ENCODE results near the gene TJP1. TPM values are rescaled to one million over a fixed set of nuclear protein-coding genes. Genes with fewer than 3 reads are reported as not detected.

Gene TJP1
- total RNA-seq, result 10 to 100 TPM; 69.9 to 86.4 TPM
- long read RNA-seq, partial matches to known transcripts, result 18 of 22 reads
- long read RNA-seq, other reads (novel, unspliced or antisense), result 2 of 22 reads

DNA sequence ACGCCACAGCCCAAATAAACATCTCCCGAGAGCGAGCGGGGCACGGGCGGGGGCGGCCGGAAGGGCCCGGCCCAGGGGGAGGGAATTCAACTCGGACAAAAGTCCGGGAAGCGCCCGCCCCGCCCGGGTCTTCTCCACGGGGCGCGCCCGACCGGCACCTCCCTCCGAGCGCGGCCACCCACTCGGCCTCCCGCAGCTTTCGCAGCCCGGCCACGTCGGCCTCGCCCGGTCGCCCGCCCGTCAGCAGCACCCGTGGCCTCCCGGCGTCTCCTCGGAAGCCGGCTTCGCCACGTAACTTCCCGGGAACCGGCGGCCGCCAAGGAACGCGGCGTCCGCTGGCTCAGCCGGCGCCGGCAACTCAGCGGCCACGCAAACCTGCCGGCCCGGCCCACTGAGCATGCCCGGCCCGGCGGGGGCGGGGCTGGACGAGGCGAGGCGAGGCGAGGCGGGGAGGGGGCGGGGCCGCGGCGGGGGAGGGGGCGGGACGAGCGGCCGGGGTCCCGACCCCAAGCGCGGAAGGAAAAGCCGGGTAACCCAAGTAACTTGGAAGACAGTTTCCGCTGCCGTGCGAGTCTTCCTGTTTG is at the start of gene TJP1:
Gene TJP1, minus strand, starts transcription at position 369 of the 584 bp plus-strand sequence. CDS start 440 bp downstream, outside the sequence.
- DNase-seq (peak; percentile 68 to 82), ATAC-seq (peak; percentile 86)
- intact Hi-C loops (cut with DNase I, micrococcal nuclease), result no loop called here

DNA sequence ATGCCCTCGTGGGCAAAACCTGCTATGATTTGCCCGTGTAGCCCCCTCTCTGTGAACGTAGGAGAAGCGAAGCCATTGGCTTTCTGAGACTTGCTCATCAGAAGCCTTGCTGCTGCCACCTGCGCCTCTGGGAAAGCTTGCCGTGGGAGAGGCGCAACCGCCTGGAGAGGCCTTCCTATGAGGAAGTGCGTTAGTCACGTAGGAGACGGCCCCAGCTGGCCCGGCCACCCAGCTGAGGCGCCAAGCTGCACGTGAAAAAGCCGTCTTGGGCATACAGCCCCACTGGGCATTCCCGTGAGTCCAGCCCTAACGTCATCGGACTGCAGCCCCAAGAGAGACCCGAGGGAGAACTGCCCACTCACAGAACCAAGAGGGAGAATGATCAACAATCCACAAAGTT is 49.1 kb upstream of the TJP1 start:
- ATAC-seq, result no peak
- intact Hi-C loops (cut with DNase I, micrococcal nuclease), result no loop called here
- DNase-seq, result no peak

DNA sequence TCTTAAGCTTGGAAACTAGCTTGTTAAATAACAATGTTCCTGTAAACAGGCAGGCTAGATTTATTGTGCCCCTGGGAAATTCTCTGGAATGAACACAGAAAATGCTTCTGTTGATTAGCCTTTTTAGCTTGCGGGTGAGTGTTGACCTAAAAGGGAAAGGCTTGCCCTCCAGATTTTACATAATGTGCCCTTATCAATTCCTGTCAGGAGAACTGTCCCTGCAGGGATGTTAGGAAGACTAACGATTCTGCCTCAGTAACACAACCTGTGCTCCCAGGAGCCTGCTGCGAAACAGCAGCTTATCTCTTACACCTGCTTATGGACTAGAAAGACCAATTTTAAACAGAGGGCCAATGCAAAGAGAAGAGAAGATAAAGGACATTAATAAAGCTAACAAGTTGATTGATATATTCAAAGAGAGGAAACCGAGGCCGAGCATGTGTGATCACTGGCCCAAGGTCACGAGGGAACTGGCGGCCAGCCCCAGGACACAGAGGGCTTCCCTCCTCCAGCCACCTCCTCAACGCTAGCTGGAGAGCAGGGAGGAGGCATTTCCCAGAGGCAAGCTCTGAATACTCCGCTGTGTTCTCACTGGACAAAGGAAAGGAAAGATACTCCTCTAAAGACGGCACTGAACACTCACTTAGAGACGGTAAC is 48.4 kb upstream of the TJP1 start:
- intact Hi-C loops (cut with DNase I, micrococcal nuclease), result no loop called here
- DNase-seq, result no peak
- ATAC-seq, result no peak

DNA sequence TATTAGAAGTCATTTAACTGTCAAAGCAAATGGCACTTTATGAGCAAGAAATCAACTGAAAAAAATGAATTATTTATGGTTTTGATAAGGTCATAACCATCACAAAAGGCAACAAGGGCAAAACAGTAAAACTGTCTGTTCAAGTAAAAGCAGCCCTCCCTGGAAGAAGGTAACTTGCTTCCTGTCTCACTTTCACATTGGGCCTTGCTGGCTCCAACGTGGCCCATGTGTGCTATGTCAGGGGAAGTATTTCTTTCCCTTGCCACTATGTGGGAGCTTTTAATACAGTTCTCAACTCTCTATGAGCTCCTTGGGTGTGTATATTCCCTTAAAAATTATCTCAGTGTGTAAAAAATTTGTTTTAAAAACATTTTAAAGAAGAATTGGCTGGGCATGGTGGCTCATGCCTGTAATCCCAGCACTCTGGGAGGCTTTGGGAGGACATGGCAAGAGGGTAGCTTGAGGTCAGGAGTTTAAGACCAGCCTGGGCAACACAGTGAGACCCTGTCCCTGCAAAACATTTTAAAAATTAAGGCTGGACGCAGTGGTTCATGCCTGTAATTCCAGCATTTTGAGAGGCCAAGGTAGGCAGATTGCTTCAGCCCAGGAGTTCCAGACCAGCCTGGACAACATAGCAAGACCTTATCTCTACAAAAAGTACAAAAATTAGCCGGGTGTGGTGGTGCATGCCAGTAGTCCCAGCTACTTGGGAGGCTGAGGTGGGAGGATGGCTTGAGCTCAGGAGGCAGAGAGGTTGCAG is 45.2 kb upstream of the TJP1 start:
- DNase-seq (no peak), ATAC-seq (no peak)
- intact Hi-C loops (cut with DNase I, micrococcal nuclease), result no loop called here

DNA sequence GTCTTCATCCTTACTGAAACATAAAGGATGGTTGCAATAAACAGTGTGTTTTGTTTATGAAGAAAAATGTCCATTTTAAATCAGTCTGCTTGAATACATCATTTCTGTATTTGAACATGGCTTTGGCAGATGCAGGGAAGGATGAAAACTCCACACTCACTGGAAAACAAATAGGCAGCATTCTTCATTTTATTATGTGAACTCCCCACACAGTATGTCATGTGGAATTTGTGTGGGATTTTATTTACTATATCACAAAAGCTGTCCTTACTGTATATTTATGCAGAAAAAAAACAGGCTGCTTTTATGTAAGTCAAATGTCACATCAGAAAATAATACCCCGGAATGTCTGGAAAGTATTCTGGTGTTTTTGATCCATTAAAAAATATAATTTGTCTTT is 44.1 kb upstream of the TJP1 start:
- intact Hi-C loops (cut with DNase I, micrococcal nuclease), result no loop called here
- DNase-seq (no peak), ATAC-seq (no peak)

DNA sequence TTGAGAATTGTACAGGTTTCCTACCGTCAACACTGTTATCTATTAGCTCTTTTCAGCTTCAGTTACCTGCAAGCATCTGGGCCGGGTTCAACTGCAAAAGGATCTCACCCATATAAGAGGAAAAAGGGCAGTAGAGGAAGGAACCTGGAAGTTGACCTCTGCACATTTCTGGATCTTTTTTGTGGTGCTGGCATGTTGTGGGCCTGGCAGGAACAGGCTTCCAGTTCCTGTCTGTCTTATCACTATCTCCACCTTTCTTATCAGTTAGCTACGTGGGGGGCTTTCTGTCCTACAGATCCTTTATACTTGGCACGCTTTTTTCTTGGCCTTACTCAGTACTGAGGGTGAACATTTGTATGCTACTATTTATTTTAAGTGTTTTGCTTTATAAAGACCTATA is 42.2 kb upstream of the TJP1 start:
- ATAC-seq (no peak), DNase-seq (no peak)
- intact Hi-C loops (cut with DNase I, micrococcal nuclease), result no loop called here

DNA sequence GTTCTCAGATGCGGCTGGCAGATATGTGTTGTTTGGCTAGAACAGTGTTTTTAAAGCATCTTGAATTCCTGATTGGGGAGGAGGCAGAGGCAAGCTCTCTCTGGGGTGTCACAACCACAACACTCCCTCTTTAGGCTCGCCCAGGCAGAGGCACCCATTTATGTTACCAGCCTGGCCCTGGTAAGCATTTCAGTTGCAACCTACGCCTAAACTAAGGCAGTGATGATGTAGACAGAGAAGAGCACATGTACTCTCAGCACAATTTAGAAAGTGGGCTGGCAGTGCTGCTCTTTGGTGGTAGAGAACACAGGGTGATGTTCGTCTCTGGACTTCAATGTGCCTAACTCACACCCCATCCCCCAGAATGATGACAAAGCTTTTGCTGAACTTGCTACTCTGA is 41.2 kb upstream of the TJP1 start:
- intact Hi-C loops (cut with DNase I, micrococcal nuclease), result no loop called here

DNA sequence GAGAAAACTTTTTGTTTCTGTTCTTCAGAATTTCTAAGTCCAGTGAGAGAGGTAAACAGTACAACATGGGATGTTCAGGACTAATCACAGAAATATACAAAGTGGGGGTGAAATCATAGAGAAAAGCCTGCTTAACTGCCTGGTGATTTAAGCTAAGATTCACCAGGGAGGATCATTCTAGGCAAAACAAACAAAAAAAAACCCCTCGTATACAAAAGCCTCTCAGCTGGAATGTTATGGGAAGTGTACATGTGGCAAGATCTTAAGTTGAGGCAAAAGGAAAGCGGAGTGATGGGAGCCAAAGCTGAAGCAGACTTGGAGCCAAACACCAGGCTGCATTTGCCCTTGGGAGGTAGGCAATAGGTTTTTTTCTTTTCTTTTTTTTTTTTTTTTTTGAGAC is 40.0 kb upstream of the TJP1 start:
- intact Hi-C loops (cut with DNase I, micrococcal nuclease), result no loop called here
- ATAC-seq (no peak), DNase-seq (no peak)

More for the DNA sequence above, 41.2 kb upstream of the TJP1 start:
- no peak for ATAC-seq
- DNase-seq, result no peak

DNA sequence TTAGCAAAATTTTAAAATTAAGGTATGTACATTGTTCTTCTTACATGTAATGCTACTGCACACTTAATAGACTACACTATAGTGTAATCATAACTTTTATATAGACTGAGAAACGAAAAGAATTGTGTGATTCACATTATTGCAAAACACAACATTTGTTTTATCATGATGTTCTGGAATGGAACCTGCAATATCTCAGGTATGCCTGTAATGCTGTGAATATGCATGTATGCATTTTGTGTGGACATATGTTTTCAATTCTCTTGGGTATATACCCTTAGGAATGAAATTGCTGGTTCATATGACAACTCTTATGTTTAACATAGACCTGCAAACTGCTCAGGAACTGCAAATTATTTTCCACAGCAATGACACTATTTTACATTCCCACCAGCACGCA is 38.6 kb upstream of the TJP1 start:
- DNase-seq (no peak), ATAC-seq (no peak)
- intact Hi-C loops (cut with DNase I, micrococcal nuclease), result no loop called here

DNA sequence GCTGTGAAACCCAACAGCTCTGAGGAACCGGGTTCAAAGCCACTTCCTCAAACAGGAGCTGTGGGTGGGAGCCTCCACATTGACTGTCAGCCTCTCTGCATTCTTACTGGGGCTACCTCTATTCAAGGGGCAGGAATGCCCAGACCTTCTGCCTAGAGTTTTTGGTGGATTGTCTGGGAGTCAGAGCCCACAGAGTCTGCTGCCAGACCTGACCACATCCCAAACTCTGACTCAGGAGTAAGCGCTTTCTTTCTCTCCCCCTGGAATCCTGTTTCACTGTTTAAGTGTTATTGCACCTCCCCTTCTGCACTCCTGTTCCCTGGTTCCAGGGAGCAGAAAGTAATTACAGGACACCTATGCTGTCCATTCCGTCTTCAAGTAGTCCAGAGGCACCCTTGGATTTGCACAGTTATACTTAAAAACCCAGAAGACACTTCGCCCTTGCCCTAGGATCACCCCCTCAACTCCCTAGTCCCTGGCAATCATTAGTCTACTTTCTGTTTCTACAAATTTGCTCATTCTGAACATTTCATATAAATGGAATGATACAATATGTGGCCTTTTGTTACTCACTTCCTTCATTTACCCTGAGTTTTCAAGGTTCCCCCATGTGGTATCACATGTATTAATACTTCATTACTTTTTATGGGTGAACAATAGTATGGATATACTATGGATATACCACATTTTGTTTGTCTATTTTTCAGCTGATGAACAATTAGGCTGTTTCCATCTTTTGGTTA is 37.9 kb upstream of the TJP1 start:
- intact Hi-C loops (cut with DNase I, micrococcal nuclease), result no loop called here
- ATAC-seq (no peak), DNase-seq (no peak)

DNA sequence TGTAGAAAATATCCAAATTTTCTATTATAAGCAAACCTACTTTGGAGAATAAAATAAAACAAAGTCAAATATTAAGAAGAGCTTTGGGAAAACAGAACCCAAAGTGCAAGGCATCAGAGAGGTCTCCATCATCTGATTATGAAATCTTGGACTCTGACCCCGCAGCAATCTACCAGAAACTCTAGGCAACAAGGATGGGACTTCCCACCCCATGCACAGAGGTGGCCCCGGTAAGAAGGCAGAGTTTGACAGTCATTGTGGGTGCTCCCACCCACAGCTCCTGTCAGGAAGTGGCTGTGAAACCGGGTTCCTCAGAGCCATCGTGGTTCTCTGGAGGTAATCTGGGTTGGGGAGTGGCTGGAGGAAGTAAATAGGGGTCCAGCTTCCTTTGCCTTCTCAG is 37.0 kb upstream of the TJP1 start:
- no peak for ATAC-seq
- intact Hi-C loops (cut with DNase I, micrococcal nuclease), result no loop called here

DNA sequence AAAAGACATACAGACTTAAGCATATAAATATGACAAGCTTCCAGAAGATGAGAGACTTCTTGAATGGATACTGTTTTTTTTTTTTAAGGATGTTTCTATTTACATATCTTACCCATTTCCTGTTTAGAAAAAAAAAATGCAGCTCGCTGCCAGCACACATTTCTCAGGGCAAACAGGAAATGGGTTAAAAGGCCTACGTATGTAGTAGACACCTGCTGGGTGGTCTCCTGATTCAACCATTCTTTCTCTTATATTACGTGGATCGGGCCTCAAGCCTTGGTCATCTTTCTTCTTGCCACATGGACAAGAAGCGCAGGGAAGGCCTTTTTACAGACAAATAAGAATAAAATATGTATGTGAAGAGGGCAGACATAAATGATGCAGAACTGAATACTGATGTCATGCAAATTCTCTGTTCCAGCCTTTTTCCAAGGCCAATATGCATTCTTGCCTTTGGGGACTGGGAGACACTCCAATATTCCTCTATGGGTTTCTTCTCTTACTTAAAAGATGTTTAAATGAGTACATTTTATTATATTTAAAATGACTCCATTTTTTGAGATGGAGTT is 35.0 kb upstream of the TJP1 start:
- ATAC-seq (no peak), DNase-seq (no peak)
- intact Hi-C loops (cut with DNase I, micrococcal nuclease), result no loop called here

More for the DNA sequence above, 37.0 kb upstream of the TJP1 start:
- no peak for DNase-seq

DNA sequence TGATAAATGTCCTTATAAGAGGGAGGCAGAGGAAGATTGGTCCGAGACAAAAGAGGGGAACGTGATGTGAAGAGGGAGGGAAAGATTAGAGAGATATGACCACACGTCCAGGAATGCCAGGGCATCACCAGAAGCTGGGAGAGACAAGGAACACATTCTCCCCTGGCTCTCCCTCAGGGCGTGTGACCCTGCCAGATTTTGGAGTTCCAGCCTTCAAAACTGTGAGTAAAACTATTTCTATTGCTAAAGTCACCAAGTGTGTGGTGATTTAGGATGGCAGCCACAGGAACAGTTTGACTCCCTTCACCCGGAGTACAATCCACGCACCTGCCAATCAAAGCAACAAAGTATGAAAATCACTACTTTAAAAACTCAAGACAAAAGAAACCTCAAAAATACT is 32.1 kb upstream of the TJP1 start:
- ATAC-seq (no peak), DNase-seq (no peak)
- intact Hi-C loops (cut with DNase I, micrococcal nuclease), result no loop called here

DNA sequence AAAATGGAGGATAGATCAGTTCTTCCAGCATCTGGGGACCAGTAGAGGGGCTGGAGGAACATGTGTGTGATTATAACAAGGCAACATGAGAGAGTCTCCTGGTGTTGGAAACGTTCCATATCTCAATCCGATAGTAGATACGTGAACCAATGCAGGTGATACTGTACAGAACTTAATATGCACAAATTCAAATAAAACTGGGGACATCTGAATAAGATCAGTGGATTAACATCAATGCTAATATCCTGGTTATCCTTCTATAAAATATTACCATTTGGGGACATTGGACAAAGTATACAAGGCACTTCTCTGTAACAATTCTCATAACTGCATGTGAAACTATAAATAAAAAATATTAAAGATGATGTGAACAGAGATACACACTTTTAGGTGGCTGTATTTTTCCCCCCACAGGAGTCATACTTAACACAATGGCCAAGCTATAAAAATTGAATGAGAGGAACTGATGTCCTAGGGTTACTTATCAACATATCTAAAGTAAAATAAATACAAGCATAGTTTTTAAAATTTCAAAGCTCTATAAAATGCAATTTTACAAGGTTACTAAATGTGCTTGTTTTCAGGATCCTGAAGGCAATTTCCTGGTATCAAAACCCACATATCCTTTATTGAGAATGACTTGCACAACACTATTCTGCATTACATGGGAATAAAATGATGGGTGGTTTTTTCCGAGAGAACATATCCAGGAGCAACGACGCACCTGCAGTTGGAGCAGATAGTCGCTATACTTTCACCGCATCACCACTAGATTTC is 31.1 kb upstream of the TJP1 start:
- no peak for DNase-seq
- no peak for ATAC-seq
- intact Hi-C loops (cut with DNase I, micrococcal nuclease), result no loop called here

DNA sequence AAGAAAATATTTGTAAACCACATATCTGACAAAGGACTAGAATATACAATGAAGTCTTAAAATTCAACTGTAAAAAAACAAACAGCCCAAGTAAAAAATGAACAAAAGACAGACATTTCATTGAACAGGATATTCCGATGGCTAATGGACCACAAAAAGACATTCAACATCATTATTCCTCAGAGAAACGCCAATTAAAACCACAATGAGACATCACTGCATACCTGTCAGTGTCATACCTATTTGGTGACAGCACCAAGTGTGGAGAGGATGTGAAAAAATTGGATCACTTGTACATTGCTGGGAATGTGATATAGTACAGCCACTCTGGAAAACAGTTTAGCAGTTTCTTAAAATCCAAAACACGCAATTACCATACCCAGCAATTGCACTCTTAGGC is 29.9 kb upstream of the TJP1 start:
- DNase-seq (no peak), ATAC-seq (no peak)
- intact Hi-C loops (cut with DNase I, micrococcal nuclease), result no loop called here

DNA sequence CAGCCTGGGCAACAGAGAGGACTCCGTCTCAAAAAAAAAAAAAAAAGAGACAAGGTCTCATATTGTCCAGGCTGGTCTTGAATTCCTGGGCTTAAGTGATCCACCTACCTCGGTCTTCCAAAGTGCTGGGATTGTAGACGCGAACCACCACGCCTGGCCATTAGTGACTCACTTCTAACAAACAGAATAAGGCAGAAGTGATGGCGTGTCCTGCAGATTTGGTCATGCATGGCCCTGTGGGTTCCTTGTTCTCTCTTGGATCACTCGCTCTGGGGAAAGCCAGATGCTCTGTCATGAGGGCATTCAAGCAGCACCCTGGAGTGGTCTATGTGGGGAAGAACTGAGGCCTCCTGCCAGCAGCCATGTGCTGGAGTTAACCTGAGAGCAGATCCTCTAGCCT is 27.4 kb upstream of the TJP1 start:
- ATAC-seq, result no peak
- no peak for DNase-seq
- intact Hi-C loops (cut with DNase I, micrococcal nuclease), result no loop called here

DNA sequence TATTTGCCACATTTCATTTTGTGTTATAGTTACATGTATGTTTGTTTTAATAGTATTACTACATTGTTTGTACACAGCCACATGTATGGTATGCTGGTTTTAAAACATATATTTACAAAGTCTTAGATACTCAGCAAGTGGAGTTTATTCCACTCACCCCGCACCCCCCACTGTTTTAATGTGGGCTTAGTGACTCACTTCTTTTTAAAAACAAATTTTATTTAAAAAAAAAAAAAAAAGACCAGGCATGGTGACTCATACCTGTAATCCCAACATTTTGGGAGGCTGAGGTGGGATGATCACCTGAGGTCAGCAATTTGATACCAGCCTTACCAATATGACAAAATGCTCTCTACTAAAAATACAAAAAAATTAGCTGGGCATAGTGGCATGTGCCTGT is 26.9 kb upstream of the TJP1 start:
- no peak for DNase-seq
- no peak for ATAC-seq
- intact Hi-C loops (cut with DNase I, micrococcal nuclease), result no loop called here

DNA sequence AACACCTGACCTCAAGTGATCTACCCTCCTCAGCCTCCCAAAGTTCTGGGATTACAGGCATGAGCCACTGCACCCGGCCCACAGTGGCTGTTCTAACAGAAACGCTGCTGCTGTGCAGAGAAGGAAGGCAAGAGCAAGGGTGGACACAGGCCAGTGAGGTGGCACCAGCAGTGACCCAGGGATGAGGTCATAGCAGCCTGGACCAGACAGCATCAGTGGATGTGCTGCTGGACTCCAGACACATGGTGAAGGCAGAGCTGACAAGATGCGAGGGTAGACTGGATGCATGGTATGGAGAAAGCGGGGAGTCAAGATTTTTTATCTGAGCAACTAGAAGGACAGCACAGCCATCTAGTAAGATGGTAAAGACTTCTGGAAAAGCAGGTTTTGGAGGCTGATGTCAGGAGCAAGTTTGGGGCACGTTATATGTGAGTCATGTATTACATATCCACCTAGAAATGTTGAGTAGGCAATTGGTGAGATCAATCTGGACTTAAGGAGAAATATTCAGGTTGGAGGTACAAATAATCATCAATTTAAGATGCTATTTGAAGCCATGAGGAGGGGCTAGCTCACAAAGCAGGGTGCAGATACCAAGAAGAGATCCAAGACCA is 22.1 kb upstream of the TJP1 start:
- DNase-seq (no peak), ATAC-seq (no peak)
- intact Hi-C loops (cut with DNase I, micrococcal nuclease), result no loop called here

Data from left colon (tissue), 2 donors.